Muscle layer of duodenum (tissue), 2 donors: ENCODE measurements around the gene NOTCH2.

Experiments
- H3K27ac ChIP-seq: one replicate; pipeline ENCODE4 v1.7.0; 2013; ENCODE audit warnings: mild to moderate bottlenecking, low read length
- H3K27me3 ChIP-seq: one replicate; pipeline ENCODE4 v1.7.0; 2013; ENCODE audit warnings: low read depth, mild to moderate bottlenecking, control low read depth, low read length
- H3K36me3 ChIP-seq, 2 donors: one replicate each; pipeline ENCODE4 v1.7.0; 2013; ENCODE audit warnings: low read length in 2 of 2, control low read depth in 1 of 2, mild to moderate bottlenecking in 1 of 2; ENCODE audit not compliant: insufficient read depth in 2 of 2, control insufficient read depth in 1 of 2
- H3K4me1 ChIP-seq, 2 donors: one replicate each; pipeline ENCODE4 v1.7.0; 2013; ENCODE audit warnings: low read length in 2 of 2, mild to moderate bottlenecking in 2 of 2, control low read depth in 1 of 2, moderate library complexity in 1 of 2; ENCODE audit not compliant: insufficient read depth in 2 of 2, control insufficient read depth in 1 of 2
- H3K4me3 ChIP-seq, 2 donors: one replicate each; pipeline ENCODE4 v1.7.0; 2013; ENCODE audit warnings: low read length in 2 of 2, low read depth in 1 of 2, mild to moderate bottlenecking in 1 of 2
- H3K9me3 ChIP-seq, 2 donors: one replicate each; pipeline ENCODE4 v1.7.0; 2013; ENCODE audit warnings: low read length in 2 of 2, control low read depth in 1 of 2, mild to moderate bottlenecking in 1 of 2; ENCODE audit not compliant: control insufficient read depth in 1 of 2
- donor health status: healthy.

NOTCH2 gene

DNA sequence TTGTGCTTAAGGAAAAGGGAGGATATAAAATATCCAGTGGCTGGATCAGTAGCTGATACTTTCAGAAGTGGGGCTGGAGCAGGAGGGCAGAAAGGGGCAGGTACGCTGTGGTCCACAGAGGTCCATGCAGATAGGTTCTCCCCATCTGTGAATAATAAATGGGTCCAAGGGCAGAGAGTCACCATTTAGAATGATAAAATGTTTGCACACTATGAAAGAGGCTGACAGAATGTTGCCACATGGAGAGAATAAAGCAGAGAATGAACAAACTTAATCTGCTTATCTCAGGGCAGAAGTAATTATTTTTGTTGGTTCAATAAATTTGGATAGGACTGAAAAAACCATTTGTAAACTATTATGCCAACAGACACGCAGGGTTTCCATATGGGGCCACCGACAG, 156.5 kb downstream of the NOTCH2 start:
- H3K4me3 ChIP-seq: no peak overlapping the region
- H3K27ac ChIP-seq: no peak overlapping the region
- H3K27me3 ChIP-seq: no peaks in the 10 kb centered on the region
- H3K36me3 ChIP-seq: peaks cover 34 to 54% of the 10 kb centered on the region in 2 donors
- no peaks in the 10 kb centered on the region for H3K4me1 ChIP-seq
- no peaks in the 10 kb centered on the region for H3K9me3 ChIP-seq

DNA sequence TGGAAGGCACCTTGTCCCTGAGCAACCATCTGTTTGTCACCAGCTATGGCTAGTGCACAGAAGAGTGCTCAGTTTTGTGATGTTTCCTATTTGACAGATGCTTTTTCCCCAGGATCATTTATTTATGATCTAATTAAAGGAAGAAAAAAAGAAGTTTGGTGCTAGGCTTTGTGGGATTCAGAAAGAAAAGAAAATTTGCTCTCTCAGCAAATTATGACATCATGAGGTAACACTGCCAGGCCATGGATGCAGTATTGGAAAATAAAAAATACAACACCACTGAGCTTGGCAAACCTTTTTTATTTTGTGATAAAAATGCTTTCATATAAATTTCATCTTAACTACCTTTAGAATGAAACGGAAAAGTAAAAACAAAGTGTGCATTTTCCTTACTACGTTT, 157.7 kb downstream of the NOTCH2 start:
- Histone ChIP-seq H3K36me3 (peaks cover 26 to 42% of the 10 kb centered on the region in 2 donors), H3K4me1 (no peaks in the 10 kb centered on the region), H3K27ac (no peak overlapping the region), H3K4me3 (no peak overlapping the region), H3K27me3 (no peaks in the 10 kb centered on the region), H3K9me3 (no peaks in the 10 kb centered on the region)

DNA sequence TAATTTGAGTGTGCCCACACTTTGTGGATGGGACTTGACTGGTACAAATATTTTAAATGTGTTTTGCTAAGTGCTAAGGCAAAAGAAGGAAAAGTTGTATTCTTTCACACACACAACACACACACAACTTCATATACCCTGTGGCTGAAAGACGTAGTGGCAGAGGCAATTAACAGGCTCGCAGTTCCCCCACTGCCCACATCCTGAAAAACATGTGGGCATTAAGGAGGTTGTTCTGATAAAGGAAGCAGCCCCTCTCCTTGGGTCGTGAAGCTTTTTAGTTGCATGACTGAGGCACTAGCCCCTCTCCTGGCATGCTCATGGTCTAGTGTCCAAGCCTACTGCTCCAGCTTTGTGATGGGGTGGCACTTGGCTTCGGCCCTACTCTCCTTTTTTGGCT, 158.8 kb downstream of the NOTCH2 start:
- Histone ChIP-seq H3K27me3 (no peaks in the 10 kb centered on the region), H3K9me3 (no peaks in the 10 kb centered on the region), H3K27ac (no peak overlapping the region), H3K4me3 (no peak overlapping the region), H3K36me3 (peaks cover 17 to 31% of the 10 kb centered on the region in 2 donors), H3K4me1 (no peaks in the 10 kb centered on the region)

DNA sequence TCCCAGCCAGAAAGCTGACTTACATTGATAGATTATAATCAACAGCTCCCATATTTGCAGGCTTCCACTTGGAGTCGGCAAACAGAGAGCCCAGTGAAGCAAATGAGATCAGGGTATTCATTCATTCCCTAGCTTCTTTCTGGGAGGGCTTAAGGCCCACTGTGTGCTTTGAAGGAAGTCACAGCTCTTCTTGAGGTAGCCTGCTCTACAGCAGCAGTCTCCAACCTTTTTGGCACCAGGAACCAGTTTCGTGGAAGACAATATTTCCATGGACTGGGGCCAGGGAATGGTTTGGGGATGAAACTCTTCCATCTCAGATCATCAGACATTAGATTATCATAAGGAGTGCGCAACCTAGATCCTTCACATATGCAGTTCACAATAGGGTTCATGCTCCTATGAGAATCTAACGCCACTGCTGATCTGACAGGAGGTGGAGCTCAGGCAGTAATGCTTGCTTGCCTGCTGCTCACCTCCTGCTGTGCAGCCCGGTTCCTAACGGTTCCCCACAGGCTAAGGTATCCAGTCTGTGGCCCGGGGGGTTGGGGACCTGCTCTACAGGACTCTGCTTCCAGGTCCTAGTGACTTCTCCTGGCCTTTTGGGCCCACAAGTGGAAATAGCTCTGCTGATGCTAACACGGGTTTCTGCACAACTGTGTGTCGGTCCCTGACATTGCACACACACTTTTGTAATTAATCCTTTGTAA, 159.4 kb downstream of the NOTCH2 start:
- Histone ChIP-seq H3K4me3 (no peak overlapping the region), H3K36me3 (peaks cover 14 to 25% of the 10 kb centered on the region in 2 donors), H3K4me1 (no peaks in the 10 kb centered on the region), H3K27ac (no peak overlapping the region), H3K27me3 (no peaks in the 10 kb centered on the region), H3K9me3 (no peaks in the 10 kb centered on the region)

DNA sequence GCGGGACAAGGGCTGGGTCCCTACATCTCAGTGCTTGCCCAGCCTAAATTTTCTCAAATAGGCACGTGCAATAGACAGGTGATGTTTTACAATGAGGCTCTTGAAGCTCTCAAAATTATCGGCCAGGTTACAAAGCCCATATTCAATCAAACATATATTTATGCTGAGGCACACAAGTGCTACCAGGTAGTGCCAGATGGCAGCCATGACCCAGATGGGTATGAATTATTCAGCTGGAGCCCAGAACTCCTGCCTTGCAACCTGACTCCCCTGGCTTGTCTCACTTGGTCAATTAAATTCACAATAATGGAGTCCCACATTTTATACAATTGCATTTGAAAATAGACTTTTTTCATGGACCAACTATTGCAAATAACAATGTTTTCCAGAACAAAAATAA, 160.8 kb downstream of the NOTCH2 start:
- no peak overlapping the region for H3K27ac ChIP-seq
- no peak overlapping the region for H3K4me3 ChIP-seq
- no peaks in the 10 kb centered on the region for H3K4me1 ChIP-seq
- H3K27me3 ChIP-seq: no peaks in the 10 kb centered on the region
- H3K36me3 ChIP-seq: peaks cover 1 to 11% of the 10 kb centered on the region in 2 donors
- H3K9me3 ChIP-seq: no peaks in the 10 kb centered on the region

DNA sequence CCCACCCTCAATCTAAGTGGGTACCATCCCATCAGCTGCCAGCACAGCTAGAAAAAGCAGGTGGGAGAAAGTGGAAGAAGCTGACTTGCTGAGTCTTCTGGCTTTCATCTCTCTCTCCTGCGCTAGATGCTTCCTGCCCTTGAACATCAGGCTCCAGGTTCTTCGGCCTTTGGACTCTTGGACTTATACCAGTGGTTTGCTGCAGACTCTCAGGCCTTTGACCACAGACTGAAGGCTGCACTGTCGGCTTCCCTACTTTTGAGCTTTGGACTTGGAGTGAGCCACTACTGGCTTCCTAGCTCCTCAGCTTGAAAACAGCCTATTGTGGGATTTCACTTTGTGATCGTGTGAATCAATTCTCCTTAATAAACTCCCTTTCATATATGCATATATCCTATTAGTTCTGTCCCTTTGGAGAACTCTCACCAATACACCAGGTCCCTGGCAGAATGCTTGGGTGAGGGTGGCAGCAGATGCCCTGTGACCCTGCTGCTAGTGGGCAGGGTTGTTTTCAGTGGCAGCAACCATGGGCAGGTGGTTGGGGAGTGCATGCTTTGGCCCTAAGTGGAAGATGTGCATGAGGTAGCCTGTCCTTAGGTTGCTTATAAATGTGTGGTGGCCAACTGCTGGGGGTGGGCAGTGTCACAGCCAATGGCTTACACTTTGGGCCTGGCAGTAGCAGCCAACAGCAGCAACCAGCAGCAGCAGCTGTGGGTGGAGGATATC, 162.4 kb downstream of the NOTCH2 start:
- no peaks in the 10 kb centered on the region for H3K36me3 ChIP-seq
- no peaks in the 10 kb centered on the region for H3K9me3 ChIP-seq
- no peaks in the 10 kb centered on the region for H3K27me3 ChIP-seq
- H3K4me3 ChIP-seq: no peak overlapping the region
- no peaks in the 10 kb centered on the region for H3K4me1 ChIP-seq
- no peak overlapping the region for H3K27ac ChIP-seq

DNA sequence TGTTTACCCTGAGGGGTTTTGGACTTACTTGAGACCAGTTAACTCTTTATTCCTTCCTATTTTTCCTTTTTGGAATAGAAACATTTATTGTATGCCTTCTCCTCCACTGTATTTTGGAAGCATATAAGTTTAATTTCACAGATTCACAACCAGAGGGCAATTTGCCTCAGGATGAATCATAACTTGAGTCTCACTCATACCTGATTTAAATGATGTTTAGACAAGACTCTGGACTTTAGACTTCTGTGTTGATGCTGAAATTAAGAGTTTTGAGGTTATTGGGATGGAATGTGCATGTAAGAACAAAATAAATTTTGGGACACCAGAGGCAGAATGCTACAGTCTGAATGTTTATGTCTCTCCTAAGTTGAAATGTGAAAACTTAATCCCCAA, 166.0 kb downstream of the NOTCH2 start:
- no peak overlapping the region for H3K27ac ChIP-seq
- H3K4me3 ChIP-seq: no peak overlapping the region
- H3K4me1 ChIP-seq: no peaks in the 10 kb centered on the region
- no peaks in the 10 kb centered on the region for H3K36me3 ChIP-seq
- no peaks in the 10 kb centered on the region for H3K27me3 ChIP-seq
- no peaks in the 10 kb centered on the region for H3K9me3 ChIP-seq

DNA sequence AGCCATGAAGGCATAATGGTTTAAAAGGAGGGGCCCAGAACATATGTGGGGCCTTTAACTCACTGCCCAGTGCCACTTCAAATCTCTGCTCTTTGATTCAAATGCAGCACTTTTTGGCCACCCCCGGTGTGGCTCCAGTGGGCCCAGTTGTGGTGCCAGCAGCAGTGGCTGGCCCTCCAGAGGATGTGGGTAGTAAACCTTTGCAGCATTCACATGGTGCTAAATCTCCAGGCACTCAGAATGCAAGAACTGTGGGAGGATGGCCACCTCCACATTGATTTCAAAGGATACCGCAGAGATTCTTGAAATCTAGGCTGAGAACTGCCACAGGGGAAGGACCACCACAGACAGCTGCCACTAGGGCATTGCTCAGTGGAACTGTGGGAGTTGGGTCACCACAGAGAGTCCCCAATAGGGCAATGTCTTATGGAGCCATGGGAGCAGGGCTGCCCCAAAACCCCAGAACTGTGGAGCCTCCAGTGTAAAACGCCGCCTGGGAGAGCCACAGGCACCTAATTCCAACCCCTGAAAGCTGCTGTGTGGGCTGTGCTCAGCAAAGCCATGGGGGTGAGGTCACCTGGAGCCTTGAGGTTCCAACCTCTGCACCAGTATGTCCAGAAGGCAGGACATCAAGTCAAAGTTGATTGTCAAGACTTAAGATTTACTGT, 166.6 kb downstream of the NOTCH2 start:
- Histone ChIP-seq H3K9me3 (no peaks in the 10 kb centered on the region), H3K27ac (no peak overlapping the region), H3K4me1 (no peaks in the 10 kb centered on the region), H3K27me3 (no peaks in the 10 kb centered on the region), H3K36me3 (no peaks in the 10 kb centered on the region), H3K4me3 (no peak overlapping the region)

DNA sequence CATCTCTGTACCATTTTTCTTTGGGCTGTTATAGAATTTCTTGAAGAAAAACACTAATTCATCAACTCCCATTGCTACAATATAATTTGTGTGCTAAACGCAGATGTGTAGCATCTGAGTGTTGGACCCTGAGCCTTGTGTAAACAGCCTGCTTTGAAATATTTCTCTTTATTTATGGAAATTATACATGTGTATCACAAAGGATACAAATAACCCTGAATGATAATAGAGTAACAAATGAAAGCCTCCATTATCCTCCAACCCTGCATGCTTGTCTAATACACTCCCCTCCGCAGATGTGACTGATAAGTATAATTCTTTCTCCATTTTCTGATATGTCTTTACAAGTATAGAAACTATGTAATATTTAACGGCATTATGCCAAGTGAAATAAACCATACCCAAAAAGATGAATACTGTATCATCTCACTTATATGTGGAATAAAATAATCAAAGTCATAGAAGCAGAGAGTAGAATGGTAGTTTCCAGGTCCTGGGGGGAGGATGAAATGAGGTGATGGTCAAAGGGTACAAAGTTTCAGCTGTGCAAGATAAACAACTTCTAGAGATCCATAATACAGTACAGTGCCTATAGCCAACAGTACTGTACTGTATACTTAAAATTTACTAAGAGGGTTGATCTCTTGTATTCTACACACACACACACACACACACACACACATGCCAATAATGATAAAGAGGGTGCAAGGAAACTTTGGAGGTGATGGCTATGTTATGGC, 170.3 kb downstream of the NOTCH2 start:
- no peaks in the 10 kb centered on the region for H3K4me1 ChIP-seq
- no peaks in the 10 kb centered on the region for H3K27me3 ChIP-seq
- H3K36me3 ChIP-seq: no peaks in the 10 kb centered on the region
- H3K27ac ChIP-seq: no peak overlapping the region
- H3K4me3 ChIP-seq: no peak overlapping the region
- H3K9me3 ChIP-seq: no peaks in the 10 kb centered on the region

DNA sequence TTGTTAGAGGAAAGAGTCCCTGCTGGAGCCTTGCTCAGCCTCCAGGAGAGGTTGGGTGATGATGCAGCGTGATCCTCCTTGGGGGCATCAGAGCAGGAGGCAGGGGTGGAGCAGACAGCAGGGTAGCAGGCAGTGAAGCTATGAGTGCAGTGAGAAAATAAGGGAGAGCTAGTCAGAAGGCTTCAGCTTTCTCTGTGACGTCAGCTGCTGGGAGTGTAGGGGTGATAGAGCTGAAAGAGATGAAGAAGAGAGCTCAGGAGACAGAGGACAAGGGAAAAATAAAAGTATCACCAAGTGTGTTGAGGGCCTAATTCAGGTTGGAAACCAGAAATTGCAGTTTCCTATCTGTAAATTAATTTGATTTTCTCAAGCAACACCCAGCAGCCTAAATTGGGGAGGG, 170.9 kb downstream of the NOTCH2 start:
- Histone ChIP-seq H3K4me1 (no peaks in the 10 kb centered on the region), H3K4me3 (no peak overlapping the region), H3K9me3 (no peaks in the 10 kb centered on the region), H3K36me3 (no peaks in the 10 kb centered on the region), H3K27ac (no peak overlapping the region), H3K27me3 (no peaks in the 10 kb centered on the region)

DNA sequence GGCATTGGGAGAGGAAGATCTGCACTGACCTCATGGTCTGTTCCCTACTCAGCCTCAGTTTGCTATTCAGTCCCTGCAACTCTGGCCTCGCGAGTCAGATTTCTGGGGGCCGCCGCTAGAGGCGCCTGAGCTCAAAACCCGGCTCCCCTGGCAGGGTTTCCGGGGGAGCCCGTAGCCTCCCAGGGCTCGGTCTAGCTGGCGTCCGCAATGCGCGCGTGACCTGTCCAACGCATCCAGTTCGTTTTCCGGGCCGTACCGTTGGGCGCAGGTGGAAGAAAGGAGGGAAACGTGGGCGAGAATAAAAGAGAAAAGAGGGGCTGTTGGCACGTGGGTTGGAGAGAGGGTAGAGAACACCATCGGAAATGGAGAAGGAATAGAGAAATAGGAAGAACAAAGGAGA, 173.2 kb downstream of the NOTCH2 start, which contains the start of gene ADAM30:
Gene ADAM30 (minus strand): TSS at position 213 of the 400 bp plus-strand sequence. CDS start 179 bp downstream, at position 34.
- Histone ChIP-seq H3K36me3 (no peaks in the 10 kb centered on the region), H3K4me3 (no peak within 1 kb of the TSS), H3K4me1 (no peaks in the 10 kb centered on the region), H3K9me3 (no peaks in the 10 kb centered on the region), H3K27me3 (no peaks in the 10 kb centered on the region), H3K27ac (no peak within 1 kb of the TSS)
